ENCODE results near the gene TEP1. TPM values are rescaled to one million over a fixed set of nuclear protein-coding genes. Genes with fewer than 3 reads are reported as not detected.

The TEP1 gene
- total RNA-seq, 2 donors from 2014 or later, result 36.6 to 86.1 TPM

GRCh38 chr14:20327005-20327869, 86.1 kb downstream of the TEP1 start:
- peak; percentile 52 for ATAC-seq (replicated peaks)
- Mint-ChIP-seq H3K27me3 (no peaks in the 10 kb centered on the region), H3K27ac (peak overlapping the region; percentile 69), H3K4me1 (peaks cover 21% of the 10 kb centered on the region), H3K4me3 (peak overlapping the region; percentile 56), H3K36me3 (ENCODE audit: low read depth) (peaks cover 97% of the 10 kb centered on the region), H3K9me3 (no peaks in the 10 kb centered on the region)

- Mint-ChIP-seq H3K4me1 (no peaks in the 10 kb centered on the region), H3K36me3 (ENCODE audit: low read depth) (peaks cover 100% of the 10 kb centered on the region), H3K27me3 (no peaks in the 10 kb centered on the region), H3K27ac (no peak overlapping the region), H3K9me3 (no peaks in the 10 kb centered on the region), H3K4me3 (no peak overlapping the region)
- no peak for ATAC-seq (replicated peaks)
These were observed 95.6 kb downstream of the TEP1 start for GRCh38 chr14:20317720-20318119.

Other genes starting within 250 kb of the TEP1 start
- not detected for gene OR11G2, start 222.6 kb downstream of the TEP1 start, total RNA-seq
- not detected for gene OR11H6, start 189.8 kb downstream of the TEP1 start, total RNA-seq
- not detected for gene OR11H7, start 184.5 kb downstream of the TEP1 start, total RNA-seq
- gene OR11H4, start 174.2 kb downstream of the TEP1 start, total RNA-seq, result not detected
- 10 to 100 TPM in 1 of 2 donors, 1 to 10 TPM in 1; 6.9 to 18.0 TPM for gene TTC5, start 107.5 kb downstream of the TEP1 start, total RNA-seq
- 10 to 100 TPM; 53.5 to 93.4 TPM for gene CCNB1IP1, start 80.2 kb downstream of the TEP1 start, total RNA-seq
- 10 to 100 TPM; 35.2 to 65.3 TPM for gene PARP2, start 69.9 kb downstream of the TEP1 start, total RNA-seq
- under 1 TPM; 0.04 to 0.11 TPM for gene KLHL33, start 22.7 kb upstream of the TEP1 start, total RNA-seq
- 10 to 100 TPM; 40.5 to 42.3 TPM for gene OSGEP, start 41.3 kb upstream of the TEP1 start, total RNA-seq
- gene APEX1, start 41.7 kb upstream of the TEP1 start, total RNA-seq, result 100 to 1,000 TPM; 151 to 224 TPM
- gene PIP4P1, start 47.9 kb upstream of the TEP1 start, total RNA-seq, result 10 to 100 TPM; 23.1 to 27.4 TPM
- 100 to 1,000 TPM; 135 to 231 TPM for gene PNP, start 55.9 kb upstream of the TEP1 start, total RNA-seq
- gene RNASE10, start 92.0 kb upstream of the TEP1 start, total RNA-seq, result under 1 TPM in 1 of 2 donors, not detected in 1; 0.45 TPM
- not detected for gene RNASE9, start 147.5 kb upstream of the TEP1 start, total RNA-seq
- gene RNASE11, start 174.5 kb upstream of the TEP1 start, total RNA-seq, result not detected
- not detected for gene RNASE12, start 177.9 kb upstream of the TEP1 start, total RNA-seq
- gene OR6S1, start 228.2 kb upstream of the TEP1 start, total RNA-seq, result not detected

Data from activated T-helper 17 cell treated with anti-CD3 and anti-CD28 coated beads, Interleukin-2, amount 50 U/mL, for 72 hours (primary cell).